ENCODE data around the gene SMIM5.

SMIM5 gene, protein sequence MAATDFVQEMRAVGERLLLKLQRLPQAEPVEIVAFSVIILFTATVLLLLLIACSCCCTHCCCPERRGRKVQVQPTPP

DNA sequence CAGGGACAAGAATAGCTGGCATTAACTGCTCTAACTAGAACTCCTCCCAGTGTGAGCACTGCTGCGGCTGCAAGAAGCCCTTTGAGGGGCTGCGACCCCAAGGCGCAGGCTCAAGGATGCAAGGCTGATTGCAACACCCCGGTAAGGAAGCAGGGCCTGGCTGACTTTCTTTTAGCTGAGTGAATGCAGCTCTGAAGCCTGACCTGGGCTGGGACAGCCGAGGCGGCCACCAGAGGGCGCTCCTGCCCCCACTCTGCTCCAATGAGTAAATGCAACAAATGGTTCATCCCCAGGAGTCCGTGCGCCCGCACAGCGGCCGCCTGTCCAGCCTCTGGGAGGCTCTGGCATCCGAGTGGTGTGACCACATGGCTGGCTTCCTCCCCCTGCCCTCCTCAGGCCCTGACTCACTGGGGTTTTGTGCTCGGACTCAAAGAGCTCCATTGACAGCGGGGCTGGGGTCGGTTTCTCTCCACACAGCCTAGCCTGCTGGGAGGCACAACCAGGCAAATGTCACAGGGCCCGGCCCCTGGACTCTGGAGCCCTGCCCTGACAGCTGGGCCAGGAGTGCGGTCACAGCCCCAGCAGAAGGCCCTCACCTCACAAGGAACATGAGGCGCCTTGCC, at the start of gene SMIM5:
Gene SMIM5 (plus strand): TSS at position 572 of the 623 bp plus-strand sequence. CDS start 6,768 bp downstream, outside the sequence.
- peak; percentile 82 for DNase-seq (ENCODE audit: low read depth)
- no peak within 1 kb of the TSS for H3K4me3 ChIP-seq (ENCODE audit: low read length)
- TF ChIP-seq, protein P1, sequence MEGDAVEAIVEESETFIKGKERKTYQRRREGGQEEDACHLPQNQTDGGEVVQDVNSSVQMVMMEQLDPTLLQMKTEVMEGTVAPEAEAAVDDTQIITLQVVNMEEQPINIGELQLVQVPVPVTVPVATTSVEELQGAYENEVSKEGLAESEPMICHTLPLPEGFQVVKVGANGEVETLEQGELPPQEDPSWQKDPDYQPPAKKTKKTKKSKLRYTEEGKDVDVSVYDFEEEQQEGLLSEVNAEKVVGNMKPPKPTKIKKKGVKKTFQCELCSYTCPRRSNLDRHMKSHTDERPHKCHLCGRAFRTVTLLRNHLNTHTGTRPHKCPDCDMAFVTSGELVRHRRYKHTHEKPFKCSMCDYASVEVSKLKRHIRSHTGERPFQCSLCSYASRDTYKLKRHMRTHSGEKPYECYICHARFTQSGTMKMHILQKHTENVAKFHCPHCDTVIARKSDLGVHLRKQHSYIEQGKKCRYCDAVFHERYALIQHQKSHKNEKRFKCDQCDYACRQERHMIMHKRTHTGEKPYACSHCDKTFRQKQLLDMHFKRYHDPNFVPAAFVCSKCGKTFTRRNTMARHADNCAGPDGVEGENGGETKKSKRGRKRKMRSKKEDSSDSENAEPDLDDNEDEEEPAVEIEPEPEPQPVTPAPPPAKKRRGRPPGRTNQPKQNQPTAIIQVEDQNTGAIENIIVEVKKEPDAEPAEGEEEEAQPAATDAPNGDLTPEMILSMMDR (IDR thresholded peaks at IDR 0.05; ENCODE audit: insufficient read depth, low read depth, low read length, missing control alignments), result peak; percentile 96

DNA sequence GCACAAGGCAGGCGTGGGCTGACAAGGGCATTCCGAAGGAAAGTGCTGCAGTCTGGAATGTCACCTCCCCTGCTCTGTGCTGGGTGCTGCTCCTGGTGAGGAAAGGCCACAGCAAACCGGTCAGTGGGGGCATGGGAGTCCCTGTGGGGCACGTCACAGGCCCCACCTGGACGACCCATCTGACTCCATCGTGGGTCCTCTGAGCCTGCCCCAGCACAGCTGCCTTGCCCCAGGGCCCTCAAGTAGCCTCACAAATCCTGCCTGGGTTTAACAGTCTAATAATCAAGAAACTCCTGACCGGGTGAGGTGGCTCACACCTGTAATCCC, 48.4 kb upstream of the SMIM5 start:
- no peak overlapping the region for H3K4me3 ChIP-seq (ENCODE audit: low read length)
- DNase-seq (ENCODE audit: low read depth), result no peak
- TF ChIP-seq, protein P1 (IDR thresholded peaks at IDR 0.05; ENCODE audit: insufficient read depth, low read depth, low read length, missing control alignments), result no peak

DNA sequence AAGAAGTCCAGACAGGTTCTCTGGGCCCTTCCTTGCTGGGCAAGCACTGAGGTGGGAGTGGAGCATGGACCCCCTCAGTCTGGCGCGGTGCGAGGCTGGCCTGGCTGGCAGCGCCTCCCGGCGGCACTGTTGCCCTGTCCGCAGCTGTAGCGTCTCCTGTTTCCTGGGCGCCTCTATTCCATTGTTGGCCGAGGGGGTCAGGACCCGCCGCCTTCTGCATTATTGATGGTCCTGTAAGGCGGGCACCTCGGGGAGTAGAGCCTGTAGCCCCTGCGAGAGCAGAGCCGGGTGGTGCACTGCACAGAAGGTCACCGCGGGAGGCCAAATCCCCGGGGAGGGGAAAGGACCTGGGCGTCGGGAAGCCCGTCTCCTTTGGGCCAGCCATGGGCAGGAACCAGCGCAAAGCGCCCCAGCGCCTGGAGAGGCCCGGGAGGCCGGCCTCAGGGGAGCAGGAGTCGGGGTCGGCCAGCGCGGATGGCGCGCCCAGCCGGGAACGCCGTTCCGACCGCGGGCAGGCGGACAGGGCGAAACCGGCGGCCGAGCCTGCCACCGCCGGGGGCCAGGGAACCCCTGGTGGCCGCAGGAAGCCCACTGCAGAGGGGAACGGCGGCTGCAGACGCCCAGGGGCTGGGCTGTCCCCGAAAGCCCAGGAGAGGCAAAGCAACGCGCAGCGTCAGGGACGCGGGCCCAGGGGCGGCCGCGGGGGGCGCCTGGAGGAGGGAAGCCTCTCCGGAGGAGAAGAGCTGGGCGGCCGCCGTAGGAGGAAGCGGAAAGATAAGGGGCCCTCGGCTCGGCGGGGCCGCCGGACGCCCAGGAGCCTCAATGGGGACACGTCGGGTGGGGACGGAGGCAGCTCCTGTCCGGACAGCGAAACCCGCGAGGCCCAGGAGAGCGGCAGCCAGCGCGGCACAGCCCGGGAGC, 45.3 kb upstream of the SMIM5 start, which contains the start of gene MYO15B:
Gene MYO15B (plus strand): TSS at position 126 of the 921 bp plus-strand sequence. CDS start 258 bp downstream, at position 384.
- H3K4me3 ChIP-seq (ENCODE audit: low read length), result no peak within 1 kb of the TSS
- TF ChIP-seq, protein P1 (IDR thresholded peaks at IDR 0.05; ENCODE audit: insufficient read depth, low read depth, low read length, missing control alignments), result no peak
- DNase-seq (ENCODE audit: low read depth), result no peak

DNA sequence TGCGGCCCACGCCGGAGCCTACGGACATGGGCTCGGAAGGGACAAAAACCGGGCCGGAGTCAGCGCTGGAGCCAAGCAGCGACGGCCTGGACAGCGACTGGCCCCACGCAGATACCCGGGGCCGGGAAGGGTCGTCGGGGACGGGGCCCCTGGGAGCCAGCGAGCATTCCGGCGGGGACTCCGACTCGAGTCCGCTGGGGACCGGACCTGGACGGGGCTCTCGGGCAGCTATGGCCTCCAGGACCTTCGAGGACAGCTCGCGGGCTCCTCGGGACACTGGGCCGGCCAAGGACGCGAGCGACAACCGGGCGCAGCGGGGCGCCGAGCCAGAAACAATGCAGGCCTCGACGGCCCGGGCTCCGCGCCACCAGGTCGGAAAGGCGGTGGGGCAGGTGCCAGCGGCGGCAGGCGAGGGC, 44.6 kb upstream of the SMIM5 start:
- DNase-seq (ENCODE audit: low read depth), result no peak
- H3K4me3 ChIP-seq (ENCODE audit: low read length), result no peak overlapping the region
- TF ChIP-seq, protein P1 (IDR thresholded peaks at IDR 0.05; ENCODE audit: insufficient read depth, low read depth, low read length, missing control alignments), result no peak

DNA sequence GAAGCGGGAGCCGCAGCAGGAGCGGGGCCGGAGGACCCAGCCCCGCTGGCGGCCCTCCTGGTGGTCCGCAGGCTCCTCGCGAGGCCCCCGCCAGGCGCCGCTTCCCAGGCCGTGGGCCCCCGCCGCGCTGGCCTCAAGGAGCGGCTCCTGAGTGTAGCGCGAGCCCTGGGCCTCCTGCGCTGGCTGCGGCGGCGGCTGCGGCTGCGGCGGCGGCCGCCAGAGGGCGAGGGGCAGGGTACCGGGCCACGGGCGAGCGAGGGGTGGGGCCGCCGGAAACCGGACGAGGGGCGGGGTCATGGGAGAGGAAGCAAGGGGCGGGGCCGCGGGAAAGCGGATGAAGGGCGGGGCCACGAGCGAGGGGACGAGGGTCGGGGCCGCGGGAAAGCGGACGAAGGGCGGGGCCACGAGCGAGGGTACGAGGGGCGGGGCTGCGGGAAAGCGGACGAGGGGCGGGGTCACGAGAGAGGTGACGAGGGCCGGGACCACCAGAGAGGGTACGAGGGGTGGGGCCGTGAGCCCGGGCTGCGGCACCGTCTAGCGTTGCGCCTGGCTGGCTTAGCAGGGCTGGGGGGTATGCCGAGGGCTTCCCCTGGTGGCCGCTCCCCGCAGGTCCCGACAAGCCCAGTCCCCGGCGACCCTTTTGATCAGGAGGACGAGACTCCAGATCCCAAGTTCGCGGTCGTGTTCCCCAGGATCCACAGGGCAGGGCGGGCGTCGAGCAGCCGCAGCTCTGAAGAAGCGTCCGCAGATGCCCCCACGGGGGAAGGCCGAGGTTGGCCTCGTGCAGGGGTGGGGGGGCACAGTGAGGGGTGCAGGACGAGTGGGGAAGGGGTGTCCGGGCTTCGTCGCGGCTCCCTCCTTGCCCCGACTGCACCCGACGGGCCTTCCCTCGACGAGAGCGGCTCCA, 44.0 kb upstream of the SMIM5 start:
- DNase-seq (ENCODE audit: low read depth), result peak; percentile 84
- TF ChIP-seq, protein P1 (IDR thresholded peaks at IDR 0.05; ENCODE audit: insufficient read depth, low read depth, low read length, missing control alignments), result no peak
- peak overlapping the region; percentile 46 for H3K4me3 ChIP-seq (ENCODE audit: low read length)

DNA sequence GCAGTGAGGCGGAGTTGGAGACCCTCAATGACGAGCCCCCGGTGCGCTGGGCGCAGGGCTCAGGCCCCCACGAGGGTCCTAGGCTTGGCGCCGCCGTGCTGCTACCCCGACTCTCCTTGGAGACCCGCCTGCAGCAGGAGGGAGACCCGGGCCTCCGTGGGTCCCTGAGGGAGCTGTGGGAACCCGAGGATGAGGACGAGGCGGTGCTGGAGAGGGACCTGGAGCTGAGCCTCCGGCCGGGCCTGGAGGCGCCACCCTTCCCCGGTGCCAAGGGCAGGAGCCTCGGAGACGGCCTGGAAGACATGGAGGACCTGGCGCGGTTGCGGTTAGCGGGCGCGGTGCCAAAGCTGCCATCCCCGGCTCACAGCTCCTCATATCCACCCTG, 43.3 kb upstream of the SMIM5 start:
- no peak overlapping the region for H3K4me3 ChIP-seq (ENCODE audit: low read length)
- no peak for DNase-seq (ENCODE audit: low read depth)

More for the DNA sequence above, 43.3 kb upstream of the SMIM5 start:
- TF ChIP-seq, protein P1 (IDR thresholded peaks at IDR 0.05; ENCODE audit: insufficient read depth, low read depth, low read length, missing control alignments), result no peak
